ENCODE data around the gene CALN1.

The CALN1 gene

GRCh38 chr7:72019436-72019835 lies 392.7 kb downstream of the CALN1 start:
- TF ChIP-seq CTCF (IDR thresholded peaks at IDR 0.05; ENCODE audit: poor library complexity, severe bottlenecking): no peak
- ATAC-seq (ENCODE audit: low read depth) (no peak), DNase-seq (ENCODE audit: low spot score) (no peak)
- H3K9me3 ChIP-seq (ENCODE audit: severe bottlenecking): no peaks in the 10 kb centered on the region
- no peaks in the 10 kb centered on the region for H3K27me3 ChIP-seq (ENCODE audit: insufficient read depth, poor library complexity, severe bottlenecking)
- no peaks in the 10 kb centered on the region for H3K36me3 ChIP-seq (ENCODE audit: low read depth)
- H3K4me1 ChIP-seq (ENCODE audit: insufficient read depth, poor library complexity, severe bottlenecking): no peaks in the 10 kb centered on the region
- H3K4me3 ChIP-seq (ENCODE audit: severe bottlenecking): no peak overlapping the region
- no peak overlapping the region for H3K27ac ChIP-seq (ENCODE audit: poor library complexity, severe bottlenecking)

GRCh38 chr7:72017756-72018155 lies 394.4 kb downstream of the CALN1 start:
- Histone ChIP-seq H3K9me3 (ENCODE audit: severe bottlenecking) (no peaks in the 10 kb centered on the region), H3K4me1 (ENCODE audit: insufficient read depth, poor library complexity, severe bottlenecking) (no peaks in the 10 kb centered on the region), H3K27ac (ENCODE audit: poor library complexity, severe bottlenecking) (no peak overlapping the region), H3K27me3 (ENCODE audit: insufficient read depth, poor library complexity, severe bottlenecking) (no peaks in the 10 kb centered on the region), H3K4me3 (ENCODE audit: severe bottlenecking) (no peak overlapping the region), H3K36me3 (ENCODE audit: low read depth) (no peaks in the 10 kb centered on the region)
- ATAC-seq (ENCODE audit: low read depth): no peak
- no peak for DNase-seq (ENCODE audit: low spot score)
- no peak for TF ChIP-seq CTCF (IDR thresholded peaks at IDR 0.05; ENCODE audit: poor library complexity, severe bottlenecking)

- Histone ChIP-seq H3K27ac (ENCODE audit: poor library complexity, severe bottlenecking) (no peak overlapping the region), H3K36me3 (ENCODE audit: low read depth) (no peaks in the 10 kb centered on the region), H3K9me3 (ENCODE audit: severe bottlenecking) (no peaks in the 10 kb centered on the region), H3K4me3 (ENCODE audit: severe bottlenecking) (no peak overlapping the region), H3K27me3 (ENCODE audit: insufficient read depth, poor library complexity, severe bottlenecking) (no peaks in the 10 kb centered on the region), H3K4me1 (ENCODE audit: insufficient read depth, poor library complexity, severe bottlenecking) (no peaks in the 10 kb centered on the region)
- DNase-seq (ENCODE audit: low spot score) (no peak), ATAC-seq (ENCODE audit: low read depth) (no peak)
- no peak for TF ChIP-seq CTCF (IDR thresholded peaks at IDR 0.05; ENCODE audit: poor library complexity, severe bottlenecking)
Observed at GRCh38 chr7:72016574-72016973, 395.6 kb downstream of the CALN1 start.

DNA sequence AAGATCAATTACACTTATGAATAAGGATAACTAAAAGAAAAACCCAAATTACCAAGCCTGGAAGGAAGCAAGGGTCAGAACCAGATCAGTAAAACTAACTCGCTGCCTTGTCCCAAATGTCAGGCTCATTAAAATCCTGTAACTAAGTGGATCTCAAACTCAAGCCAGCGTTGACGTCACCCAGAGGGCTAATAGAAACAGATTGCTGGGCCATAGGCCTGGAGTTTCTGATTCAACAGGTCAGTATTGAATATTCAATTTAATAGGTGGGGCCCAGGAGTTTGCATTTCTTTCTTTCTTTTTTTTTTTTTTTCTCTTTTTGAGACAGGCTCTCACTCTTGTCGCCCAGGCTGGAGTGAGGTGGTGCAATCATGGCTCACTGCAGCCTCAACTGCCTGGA lies 397.0 kb downstream of the CALN1 start:
- Histone ChIP-seq H3K27ac (ENCODE audit: poor library complexity, severe bottlenecking) (no peak overlapping the region), H3K4me1 (ENCODE audit: insufficient read depth, poor library complexity, severe bottlenecking) (no peaks in the 10 kb centered on the region), H3K4me3 (ENCODE audit: severe bottlenecking) (no peak overlapping the region), H3K9me3 (ENCODE audit: severe bottlenecking) (no peaks in the 10 kb centered on the region), H3K36me3 (ENCODE audit: low read depth) (no peaks in the 10 kb centered on the region), H3K27me3 (ENCODE audit: insufficient read depth, poor library complexity, severe bottlenecking) (no peaks in the 10 kb centered on the region)
- TF ChIP-seq CTCF (IDR thresholded peaks at IDR 0.05; ENCODE audit: poor library complexity, severe bottlenecking): no peak
- ATAC-seq (ENCODE audit: low read depth): no peak
- DNase-seq (ENCODE audit: low spot score): no peak

GRCh38 chr7:72007018-72007417 lies 405.1 kb downstream of the CALN1 start:
- Histone ChIP-seq H3K4me3 (ENCODE audit: severe bottlenecking) (no peak overlapping the region), H3K36me3 (ENCODE audit: low read depth) (no peaks in the 10 kb centered on the region), H3K9me3 (ENCODE audit: severe bottlenecking) (peaks cover 2% of the 10 kb centered on the region), H3K27me3 (ENCODE audit: insufficient read depth, poor library complexity, severe bottlenecking) (no peaks in the 10 kb centered on the region), H3K27ac (ENCODE audit: poor library complexity, severe bottlenecking) (no peak overlapping the region), H3K4me1 (ENCODE audit: insufficient read depth, poor library complexity, severe bottlenecking) (no peaks in the 10 kb centered on the region)
- ATAC-seq (ENCODE audit: low read depth) (no peak), DNase-seq (ENCODE audit: low spot score) (no peak)
- TF ChIP-seq CTCF (IDR thresholded peaks at IDR 0.05; ENCODE audit: poor library complexity, severe bottlenecking): no peak

All from RWPE2 (cell line).